Ishikawa (cell line): Measurements from ENCODE around the gene ABCC10.

Experiments used
- CEBPB ChIP-seq: IDR thresholded peaks from 2 replicates; pipeline ENCODE4 v1.6.1; 2012
- CREB1 ChIP-seq: IDR thresholded peaks from 2 replicates; pipeline ENCODE4 v1.6.1; 2012; ENCODE audit warnings: low read depth
- EGR1 ChIP-seq: IDR thresholded peaks from 2 replicates; pipeline ENCODE4 v1.6.1; 2012
- EP300 ChIP-seq: IDR thresholded peaks from 2 replicates; pipeline ENCODE4 v1.6.1; 2012; ENCODE audit warnings: borderline replicate concordance
- FOXM1 ChIP-seq: IDR thresholded peaks from 2 replicates; pipeline ENCODE4 v1.6.1; 2012; ENCODE audit warnings: low read depth, borderline replicate concordance
- NFIC ChIP-seq: IDR thresholded peaks from 2 replicates; pipeline ENCODE4 v1.6.1; 2012
- RAD21 ChIP-seq: IDR thresholded peaks from 2 replicates; pipeline ENCODE4 v1.6.1; 2012; ENCODE audit warnings: low read depth
- TAF1 ChIP-seq: IDR thresholded peaks from 2 replicates; pipeline ENCODE4 v1.6.1; 2012; ENCODE audit warnings: low read depth, mild to moderate bottlenecking
- TCF12 ChIP-seq: IDR thresholded peaks from 2 replicates; pipeline ENCODE4 v1.6.1; 2012; ENCODE audit warnings: low read depth
- TEAD4 ChIP-seq: IDR thresholded peaks from 2 replicates; pipeline ENCODE4 v1.6.1; 2012
- YY1 ChIP-seq: IDR thresholded peaks from 2 replicates; pipeline ENCODE4 v1.6.1; 2012; ENCODE audit warnings: low read depth
- ZBTB7A ChIP-seq: IDR thresholded peaks from 2 replicates; pipeline ENCODE4 v1.6.1; 2012; ENCODE audit warnings: low read depth
- TF ChIP-seq, protein P1 (sequence below): IDR thresholded peaks from 2 replicates; pipeline ENCODE4 v1.6.1; 2012; ENCODE audit warnings: low read depth, mild to moderate bottlenecking
- TF ChIP-seq, protein P2 (sequence below): IDR thresholded peaks from 2 replicates; pipeline ENCODE4 v1.6.1; 2012
- TF ChIP-seq, protein P3 (sequence below): IDR thresholded peaks from 2 replicates; pipeline ENCODE4 v1.6.1; 2012

Gene ABCC10

DNA sequence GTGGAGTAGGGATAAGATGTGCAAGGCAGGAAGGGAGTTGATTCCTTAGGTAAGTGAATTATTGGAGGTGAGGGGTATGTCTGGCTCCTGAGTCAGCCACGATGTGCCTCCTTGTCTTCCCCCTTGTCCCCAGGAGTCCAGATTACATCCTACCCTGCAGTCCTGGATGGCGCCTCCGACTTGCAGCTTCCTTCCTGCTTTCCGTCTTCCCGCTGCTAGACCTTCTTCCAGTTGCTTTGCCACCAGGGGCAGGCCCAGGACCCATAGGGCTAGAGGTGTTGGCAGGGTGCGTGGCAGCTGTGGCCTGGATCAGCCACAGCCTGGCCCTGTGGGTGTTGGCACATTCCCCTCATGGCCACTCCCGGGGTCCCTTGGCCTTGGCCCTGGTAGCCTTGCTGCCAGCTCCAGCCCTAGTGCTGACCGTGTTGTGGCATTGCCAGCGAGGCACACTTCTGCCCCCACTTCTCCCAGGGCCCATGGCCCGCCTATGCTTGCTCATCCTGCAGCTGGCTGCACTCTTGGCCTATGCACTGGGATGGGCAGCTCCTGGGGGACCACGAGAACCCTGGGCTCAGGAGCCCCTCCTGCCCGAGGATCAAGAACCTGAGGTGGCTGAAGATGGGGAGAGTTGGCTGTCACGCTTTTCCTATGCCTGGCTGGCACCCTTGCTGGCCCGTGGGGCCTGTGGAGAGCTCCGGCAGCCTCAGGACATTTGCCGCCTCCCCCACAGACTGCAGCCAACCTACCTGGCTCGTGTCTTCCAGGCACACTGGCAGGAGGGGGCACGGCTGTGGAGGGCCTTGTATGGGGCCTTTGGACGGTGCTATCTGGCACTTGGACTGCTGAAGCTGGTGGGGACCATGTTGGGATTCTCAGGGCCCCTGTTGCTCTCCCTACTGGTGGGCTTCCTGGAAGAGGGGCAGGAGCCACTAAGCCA is 4.9 kb downstream of the ABCC10 start:
- TF ChIP-seq TEAD4: no peak
- TF ChIP-seq RAD21: no peak

DNA sequence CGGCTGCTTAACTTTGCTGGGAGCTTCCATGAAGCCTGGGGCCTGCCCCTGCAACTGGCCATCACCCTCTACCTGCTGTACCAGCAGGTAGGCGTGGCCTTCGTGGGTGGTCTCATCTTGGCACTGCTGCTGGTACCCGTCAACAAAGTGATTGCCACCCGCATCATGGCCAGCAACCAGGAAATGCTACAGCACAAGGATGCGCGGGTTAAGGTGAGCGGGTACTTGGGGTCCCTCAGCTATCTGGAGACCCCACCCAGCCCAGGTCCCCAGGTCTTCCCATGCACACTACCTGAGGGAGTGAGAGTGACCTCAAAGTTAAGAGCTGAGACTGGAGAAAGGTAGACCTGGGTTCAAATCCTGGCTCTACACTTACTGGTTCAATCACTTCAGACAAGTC is 5.8 kb downstream of the ABCC10 start:
- TF ChIP-seq RAD21 (no peak), TAF1 (no peak), NFIC (no peak), EP300 (no peak), TEAD4 (no peak), YY1 (no peak), CEBPB (no peak), EGR1 (no peak), ZBTB7A (no peak), FOXM1 (no peak), TCF12 (no peak), CREB1 (no peak)
- TF ChIP-seq, protein P1, sequence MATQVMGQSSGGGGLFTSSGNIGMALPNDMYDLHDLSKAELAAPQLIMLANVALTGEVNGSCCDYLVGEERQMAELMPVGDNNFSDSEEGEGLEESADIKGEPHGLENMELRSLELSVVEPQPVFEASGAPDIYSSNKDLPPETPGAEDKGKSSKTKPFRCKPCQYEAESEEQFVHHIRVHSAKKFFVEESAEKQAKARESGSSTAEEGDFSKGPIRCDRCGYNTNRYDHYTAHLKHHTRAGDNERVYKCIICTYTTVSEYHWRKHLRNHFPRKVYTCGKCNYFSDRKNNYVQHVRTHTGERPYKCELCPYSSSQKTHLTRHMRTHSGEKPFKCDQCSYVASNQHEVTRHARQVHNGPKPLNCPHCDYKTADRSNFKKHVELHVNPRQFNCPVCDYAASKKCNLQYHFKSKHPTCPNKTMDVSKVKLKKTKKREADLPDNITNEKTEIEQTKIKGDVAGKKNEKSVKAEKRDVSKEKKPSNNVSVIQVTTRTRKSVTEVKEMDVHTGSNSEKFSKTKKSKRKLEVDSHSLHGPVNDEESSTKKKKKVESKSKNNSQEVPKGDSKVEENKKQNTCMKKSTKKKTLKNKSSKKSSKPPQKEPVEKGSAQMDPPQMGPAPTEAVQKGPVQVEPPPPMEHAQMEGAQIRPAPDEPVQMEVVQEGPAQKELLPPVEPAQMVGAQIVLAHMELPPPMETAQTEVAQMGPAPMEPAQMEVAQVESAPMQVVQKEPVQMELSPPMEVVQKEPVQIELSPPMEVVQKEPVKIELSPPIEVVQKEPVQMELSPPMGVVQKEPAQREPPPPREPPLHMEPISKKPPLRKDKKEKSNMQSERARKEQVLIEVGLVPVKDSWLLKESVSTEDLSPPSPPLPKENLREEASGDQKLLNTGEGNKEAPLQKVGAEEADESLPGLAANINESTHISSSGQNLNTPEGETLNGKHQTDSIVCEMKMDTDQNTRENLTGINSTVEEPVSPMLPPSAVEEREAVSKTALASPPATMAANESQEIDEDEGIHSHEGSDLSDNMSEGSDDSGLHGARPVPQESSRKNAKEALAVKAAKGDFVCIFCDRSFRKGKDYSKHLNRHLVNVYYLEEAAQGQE: no peak
- TF ChIP-seq, protein P2, sequence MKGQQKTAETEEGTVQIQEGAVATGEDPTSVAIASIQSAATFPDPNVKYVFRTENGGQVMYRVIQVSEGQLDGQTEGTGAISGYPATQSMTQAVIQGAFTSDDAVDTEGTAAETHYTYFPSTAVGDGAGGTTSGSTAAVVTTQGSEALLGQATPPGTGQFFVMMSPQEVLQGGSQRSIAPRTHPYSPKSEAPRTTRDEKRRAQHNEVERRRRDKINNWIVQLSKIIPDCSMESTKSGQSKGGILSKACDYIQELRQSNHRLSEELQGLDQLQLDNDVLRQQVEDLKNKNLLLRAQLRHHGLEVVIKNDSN: no peak
- TF ChIP-seq, protein P3, sequence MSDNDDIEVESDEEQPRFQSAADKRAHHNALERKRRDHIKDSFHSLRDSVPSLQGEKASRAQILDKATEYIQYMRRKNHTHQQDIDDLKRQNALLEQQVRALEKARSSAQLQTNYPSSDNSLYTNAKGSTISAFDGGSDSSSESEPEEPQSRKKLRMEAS: no peak

DNA sequence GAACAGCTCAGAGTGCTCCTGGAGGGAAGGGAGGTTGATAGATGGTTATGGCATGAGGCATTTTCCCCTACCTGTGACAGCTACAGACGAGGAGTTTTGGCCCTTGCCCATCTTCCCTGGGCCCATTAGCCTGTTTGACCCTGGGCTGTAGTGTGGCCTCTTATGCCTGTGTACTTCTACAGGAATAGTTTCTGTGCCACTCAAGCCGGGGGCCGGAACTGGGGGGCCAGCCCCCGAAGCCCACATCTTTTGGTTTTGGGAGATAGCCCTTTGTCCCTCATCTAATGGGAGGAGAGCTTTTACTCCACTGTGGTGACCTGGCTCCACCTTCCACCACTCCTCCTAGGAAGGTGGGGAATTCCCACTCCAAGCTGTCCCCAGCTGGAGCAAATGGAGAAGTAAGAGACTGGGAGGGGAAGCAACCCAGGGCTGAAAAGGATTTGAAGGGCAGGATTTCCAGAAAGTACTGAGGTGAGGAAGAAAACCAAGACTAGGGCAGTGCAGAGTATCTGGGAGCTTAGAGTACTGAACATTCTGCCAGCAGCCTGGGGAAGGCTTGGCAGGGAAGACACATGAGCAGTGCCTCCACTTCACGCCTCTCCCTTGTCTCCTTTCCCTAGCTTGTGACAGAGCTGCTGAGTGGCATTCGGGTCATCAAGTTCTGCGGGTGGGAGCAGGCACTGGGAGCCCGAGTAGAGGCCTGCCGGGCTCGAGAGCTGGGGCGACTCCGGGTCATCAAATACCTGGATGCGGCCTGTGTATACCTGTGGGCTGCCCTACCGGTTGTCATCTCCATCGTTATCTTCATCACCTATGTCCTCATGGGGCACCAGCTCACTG is 6.9 kb downstream of the ABCC10 start:
- no peak for TF ChIP-seq ZBTB7A
- TF ChIP-seq, protein P1: no peak
- no peak for TF ChIP-seq TCF12
- TF ChIP-seq CREB1: no peak
- TF ChIP-seq YY1: no peak
- no peak for TF ChIP-seq TAF1
- TF ChIP-seq TEAD4: no peak
- TF ChIP-seq EGR1: no peak
- TF ChIP-seq, protein P2: no peak
- TF ChIP-seq FOXM1: no peak
- TF ChIP-seq RAD21: no peak
- no peak for TF ChIP-seq CEBPB
- TF ChIP-seq, protein P3: no peak
- TF ChIP-seq EP300: no peak
- TF ChIP-seq NFIC: no peak

DNA sequence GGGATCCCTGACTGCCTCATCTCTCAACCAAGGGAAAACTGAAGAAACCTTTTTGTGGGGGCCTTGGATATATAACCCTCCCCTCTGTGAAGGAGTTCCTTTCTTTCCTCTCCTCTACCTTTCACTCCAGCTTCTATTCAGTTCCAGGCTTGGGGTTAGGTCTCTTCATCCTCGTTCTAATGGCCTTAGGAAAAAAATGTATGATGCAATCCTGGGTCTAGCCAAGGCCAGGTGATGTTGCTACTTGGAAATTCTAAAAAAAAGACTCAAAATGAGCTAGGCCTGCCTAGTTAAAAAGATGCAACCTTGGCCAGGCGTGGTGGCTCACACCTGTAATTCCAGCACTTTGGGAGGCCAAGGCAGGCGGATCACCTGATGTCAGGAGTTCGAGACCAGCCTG is 7.6 kb downstream of the ABCC10 start:
- no peak for TF ChIP-seq FOXM1
- no peak for TF ChIP-seq RAD21
- TF ChIP-seq EGR1: no peak
- TF ChIP-seq YY1: no peak
- TF ChIP-seq CREB1: no peak
- no peak for TF ChIP-seq EP300
- TF ChIP-seq, protein P1: no peak
- TF ChIP-seq, protein P2: no peak
- no peak for TF ChIP-seq TCF12
- no peak for TF ChIP-seq ZBTB7A
- TF ChIP-seq TEAD4: no peak
- no peak for TF ChIP-seq TAF1
- TF ChIP-seq, protein P3: no peak
- TF ChIP-seq CEBPB: no peak
- no peak for TF ChIP-seq NFIC
